ENCODE results near the gene SHISAL1.
A peak's percentile ranks its signal among the peaks of the same experiment; 100 is the strongest.

The SHISAL1 gene

GRCh38 chr22:44312766-44313165 lies at the start of gene SHISAL1:
SHISAL1 (minus strand) TSS chr22:44312951; CDS start chr22:44300945, 12,006 bp downstream.
- no peak for TF ChIP-seq CTCF (IDR thresholded peaks at IDR 0.05; ENCODE audit: control insufficient read depth, extremely low read depth, insufficient read depth)
- H3K4me3 ChIP-seq (ENCODE audit: low read depth, low read length) = no peak within 1 kb of the TSS
- DNase-seq (ENCODE audit: low read depth) = no peak

DNA sequence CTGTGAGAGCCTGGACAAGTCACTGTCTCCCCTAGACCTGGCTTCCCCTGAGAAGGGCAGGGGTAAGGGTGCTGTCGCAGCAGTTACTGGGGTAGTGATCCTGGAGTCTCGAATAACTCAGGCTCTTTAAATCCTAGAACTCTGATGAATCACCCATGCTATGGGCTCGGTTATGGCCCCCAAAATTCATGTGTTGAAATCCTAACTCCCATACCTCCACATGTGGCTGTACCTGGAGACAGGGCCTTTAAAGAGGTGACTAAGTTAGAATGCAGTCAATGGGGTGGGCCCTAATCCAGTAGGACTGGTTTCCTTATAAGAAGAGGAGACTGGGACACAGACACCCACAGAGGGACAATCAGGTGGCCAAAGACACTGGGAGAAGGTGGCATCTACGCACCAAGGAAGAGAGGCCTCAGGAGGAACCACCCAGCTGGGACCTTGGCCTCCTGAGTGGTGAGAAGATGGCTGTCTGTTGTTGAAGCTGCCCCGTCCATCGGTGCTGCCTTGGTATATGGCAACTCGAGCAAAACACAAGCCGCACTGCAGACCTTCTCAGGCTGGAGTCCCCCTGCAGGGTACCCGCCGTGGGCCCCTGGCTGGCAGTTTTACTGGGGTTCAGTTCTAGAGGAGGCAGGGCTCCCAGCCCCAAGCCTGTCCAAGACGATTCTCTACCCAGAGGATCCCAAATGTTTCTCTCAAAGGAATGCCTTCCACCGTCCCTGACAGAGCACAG lies 48.8 kb upstream of the SHISAL1 start:
- no peak for TF ChIP-seq CTCF (IDR thresholded peaks at IDR 0.05; ENCODE audit: control insufficient read depth, extremely low read depth, insufficient read depth)
- no peak overlapping the region for H3K4me3 ChIP-seq (ENCODE audit: low read depth, low read length)
- DNase-seq (ENCODE audit: low read depth) = no peak

DNA sequence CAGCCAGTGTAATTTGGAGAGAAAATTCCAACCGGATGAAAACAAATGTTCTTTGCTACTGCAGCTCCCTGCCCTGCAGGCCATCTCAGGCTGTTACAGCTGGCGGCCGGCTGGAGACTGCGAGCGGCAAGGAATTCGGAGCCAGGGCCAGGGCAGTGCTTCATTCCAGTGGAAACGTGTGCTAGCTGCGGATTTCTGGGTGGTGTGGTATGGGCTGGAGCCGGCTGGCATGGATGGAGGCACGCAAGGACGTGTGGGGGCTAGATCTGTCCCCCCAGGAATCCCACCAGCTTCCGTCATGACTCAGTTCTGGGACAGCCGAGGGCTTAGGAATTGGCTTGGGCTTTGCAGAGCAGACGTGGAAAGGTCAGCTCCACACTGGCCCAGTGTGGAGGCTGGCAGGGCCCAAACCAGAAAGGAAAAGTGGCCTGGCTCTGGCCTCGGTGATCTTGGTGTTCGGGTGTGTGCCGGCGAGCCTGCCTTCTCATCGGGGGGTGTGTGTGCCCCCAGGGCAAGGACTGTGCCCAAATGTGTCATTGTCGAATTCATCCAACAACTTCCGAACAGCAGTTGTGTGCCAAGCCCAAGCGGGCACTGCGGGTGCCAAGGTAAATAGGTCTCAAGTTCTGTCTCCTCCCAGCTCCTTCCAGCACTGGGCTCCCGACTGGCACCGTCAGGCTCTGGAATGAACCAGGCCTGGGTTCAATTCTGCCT lies 48.1 kb upstream of the SHISAL1 start:
- no peak for TF ChIP-seq CTCF (IDR thresholded peaks at IDR 0.05; ENCODE audit: control insufficient read depth, extremely low read depth, insufficient read depth)
- peak; percentile 42 for DNase-seq (ENCODE audit: low read depth)
- H3K4me3 ChIP-seq (ENCODE audit: low read depth, low read length) = no peak overlapping the region

- no peak for TF ChIP-seq CTCF (IDR thresholded peaks at IDR 0.05; ENCODE audit: control insufficient read depth, extremely low read depth, insufficient read depth)
- no peak overlapping the region for H3K4me3 ChIP-seq (ENCODE audit: low read depth, low read length)
These were observed 47.5 kb upstream of the SHISAL1 start for GRCh38 chr22:44360306-44360667.

DNA sequence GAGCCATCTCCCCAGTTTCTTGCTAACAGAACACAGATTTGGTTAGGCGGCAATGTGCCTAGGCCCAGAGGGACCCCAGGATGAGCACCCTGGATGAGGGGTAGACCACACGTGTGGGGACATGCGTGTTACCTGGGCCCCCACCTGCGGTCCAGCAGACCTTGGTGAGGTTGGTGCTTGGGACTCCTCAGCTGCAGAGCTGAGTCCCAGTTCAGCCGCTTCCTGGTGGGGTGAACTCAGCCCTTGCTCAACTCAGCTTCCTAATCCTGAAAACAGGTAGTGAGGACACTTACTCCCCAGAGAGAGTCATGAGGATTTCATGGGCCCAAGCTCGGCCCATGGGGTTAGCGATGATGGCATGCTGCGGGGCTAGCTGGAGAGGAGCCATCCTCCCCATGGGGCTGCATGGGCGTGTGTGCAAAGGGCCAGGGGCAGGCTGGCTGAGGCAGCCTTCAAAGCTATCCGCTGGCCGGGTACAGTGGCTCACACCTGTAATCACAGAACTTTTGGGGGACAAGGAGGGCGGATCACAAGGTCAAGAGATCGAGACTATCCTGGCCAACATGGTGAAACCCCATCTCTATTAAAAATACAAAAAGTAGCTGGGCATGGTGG lies 46.9 kb upstream of the SHISAL1 start:
- no peak for TF ChIP-seq CTCF (IDR thresholded peaks at IDR 0.05; ENCODE audit: control insufficient read depth, extremely low read depth, insufficient read depth)
- H3K4me3 ChIP-seq (ENCODE audit: low read depth, low read length) = no peak overlapping the region
- DNase-seq (ENCODE audit: low read depth) = no peak

More at GRCh38 chr22:44360306-44360667, 47.5 kb upstream of the SHISAL1 start:
- DNase-seq (ENCODE audit: low read depth) = no peak

DNA sequence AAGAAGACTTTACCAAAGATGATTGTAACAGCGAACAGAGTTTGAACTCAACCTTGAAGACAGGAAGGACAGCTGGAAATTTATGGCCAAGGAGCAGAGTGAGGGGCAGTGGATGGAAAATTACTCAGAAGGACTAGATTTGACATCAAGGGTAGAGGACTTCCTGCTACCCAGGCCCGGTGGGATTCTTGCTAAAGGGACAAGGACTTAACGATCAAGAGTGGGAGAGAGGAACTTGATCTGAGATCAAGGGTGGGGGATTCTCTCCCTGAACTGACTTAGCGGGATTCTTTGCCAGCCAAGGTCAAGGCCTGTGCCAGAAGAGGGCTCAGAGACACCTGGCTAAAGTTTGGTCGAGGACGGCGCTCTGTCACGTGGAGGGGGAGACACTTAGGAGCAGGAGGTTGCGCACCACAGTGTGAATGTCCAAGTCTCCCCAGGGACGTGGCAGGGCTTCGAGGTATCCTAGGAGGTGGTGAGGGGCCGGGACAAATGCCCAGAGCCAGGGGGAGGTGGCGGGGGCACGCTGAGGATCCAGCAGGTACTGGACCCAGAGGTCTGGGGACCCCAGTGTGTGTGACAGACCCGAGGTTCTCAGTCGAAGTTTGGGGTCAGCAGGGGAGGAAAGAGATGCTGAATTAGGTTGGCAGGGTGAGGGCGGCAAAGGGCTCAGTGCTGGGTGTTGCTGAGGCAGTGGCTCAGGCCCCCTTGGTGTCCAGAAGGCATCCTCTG lies 46.1 kb upstream of the SHISAL1 start:
- no peak for DNase-seq (ENCODE audit: low read depth)
- H3K4me3 ChIP-seq (ENCODE audit: low read depth, low read length) = no peak overlapping the region
- no peak for TF ChIP-seq CTCF (IDR thresholded peaks at IDR 0.05; ENCODE audit: control insufficient read depth, extremely low read depth, insufficient read depth)
